Epithelial cell of proximal tubule (primary cell): Measurements from ENCODE around the gene MEMO1. TPM values are rescaled to one million over a fixed set of nuclear protein-coding genes. Genes with fewer than 3 reads are reported as not detected.

Source experiments
- DNase-seq: peaks from one replicate; pipeline ENCODE4 v3.0.0-alpha.2; 2011; ENCODE audit warnings: low read depth
- H3K4me3 ChIP-seq: 2 replicates; pipeline ENCODE4 v1.5.1; 2011; ENCODE audit warnings: low read depth, mild to moderate bottlenecking, low read length
- CTCF ChIP-seq: conservative IDR thresholded peaks from 2 replicates; pipeline ENCODE4 v1.5.1; 2012; ENCODE audit warnings: low read depth, mild to moderate bottlenecking, low read length
- total RNA-seq: library from RNA; depleted of rRNA; stranded (reverse); fragments of >200 nt; gene quantifications from 2 replicates; pipeline ENCODE4 v1.2.3, GENCODE V29; 2015

The MEMO1 gene
- total RNA-seq, 1 donor from 2014 or later = 26.9 TPM

GRCh38 chr2:31950946-31951562 lies 59.8 kb downstream of the MEMO1 start:
- no peak for DNase-seq
- no peak overlapping the region for H3K4me3 ChIP-seq
- no peak for TF ChIP-seq CTCF

- no peak for DNase-seq
- no peak overlapping the region for H3K4me3 ChIP-seq
- no peak for TF ChIP-seq CTCF
Measured at GRCh38 chr2:31947871-31948270, 62.9 kb downstream of the MEMO1 start.

- no peak overlapping the region for H3K4me3 ChIP-seq
- TF ChIP-seq CTCF = no peak
- no peak for DNase-seq
Measured at GRCh38 chr2:31946838-31947237, 64.0 kb downstream of the MEMO1 start.

- no peak for DNase-seq
- TF ChIP-seq CTCF = no peak
Measured at GRCh38 chr2:31945572-31945935, 65.3 kb downstream of the MEMO1 start.

GRCh38 chr2:31944828-31945571 lies 65.8 kb downstream of the MEMO1 start:
- TF ChIP-seq CTCF = no peak
- H3K4me3 ChIP-seq = no peak overlapping the region
- no peak for DNase-seq

More at GRCh38 chr2:31945572-31945935, 65.3 kb downstream of the MEMO1 start:
- H3K4me3 ChIP-seq = no peak overlapping the region

- no peak for TF ChIP-seq CTCF
- no peak for DNase-seq
- H3K4me3 ChIP-seq = no peak overlapping the region
Measured at GRCh38 chr2:31943636-31944225, 67.1 kb downstream of the MEMO1 start.
